Ascending aorta (tissue), 2 donors: Measurements from ENCODE around the gene SLC38A11. TPM values are rescaled to one million over a fixed set of nuclear protein-coding genes. Genes with fewer than 3 reads are reported as not detected.
A peak's percentile ranks its signal among the peaks of the same experiment; 100 is the strongest.
"Not testable (repeated sequence)": the region's sequence is repeated elsewhere in the genome, so short reads cannot be mapped to it uniquely, and the experiment has no call there.

Source experiments
- DNase-seq, 2 donors: peaks; one replicate each; pipeline ENCODE4 v3.0.0-alpha.2; 2019; ENCODE audit warnings: low spot score in 2 of 2
- H3K27ac ChIP-seq, 2 donors: fragments of 200-600 bp; sonication (generic); one replicate each; pipeline ENCODE4 v1.5.1; 2016 to 2017; ENCODE audit warnings: mild to moderate bottlenecking in 1 of 2
- H3K27me3 ChIP-seq: fragments of 200-600 bp; sonication (generic); one replicate; pipeline ENCODE4 v1.5.1; 2017
- H3K36me3 ChIP-seq, 2 donors: fragments of 200-600 bp; sonication (generic); one replicate each; pipeline ENCODE4 v1.5.1; 2016
- H3K4me1 ChIP-seq, 2 donors: fragments of 200-600 bp; sonication (generic); one replicate each; pipeline ENCODE4 v1.5.1; 2016 to 2017; ENCODE audit warnings: mild to moderate bottlenecking in 1 of 2
- H3K4me3 ChIP-seq, 2 donors: fragments of 200-600 bp; sonication (generic); one replicate each; pipeline ENCODE4 v1.5.1; 2016 to 2017; ENCODE audit warnings: mild to moderate bottlenecking in 1 of 2
- H3K9me3 ChIP-seq, 2 donors: fragments of 200-600 bp; sonication (generic); one replicate each; pipeline ENCODE4 v1.5.1; 2016
- CTCF ChIP-seq, 3 experiments: fragments of 200-600 bp in 2 of 3; fragments of 450-650 bp in 1 of 3; sonication (generic) in 2 of 3; IDR thresholded peaks; one replicate each; pipeline ENCODE4 v1.5.1; 2016 to 2019; ENCODE audit warnings: antibody characterized with exemption in 3 of 3, mild to moderate bottlenecking in 1 of 3, moderate library complexity in 1 of 3
- intact Hi-C: fragments of 100-400 bp; cut with DNase I; formaldehyde crosslinking; loops from one replicate; pipeline ENCODE4 v1.15.1; 2023
- total RNA-seq: library from RNA; depleted of rRNA; stranded (reverse); fragments of >200 nt; gene quantifications from one replicate; pipeline ENCODE4 v1.1.0, GENCODE V29; 2016

The SLC38A11 gene
- total RNA-seq, result not detected

- Histone ChIP-seq H3K4me3 (peak within 1 kb of the TSS; percentile 43 to 61), H3K27ac (no peak within 1 kb of the TSS), H3K9me3 (no peaks in the 10 kb centered on the region), H3K4me1 (no peaks in the 10 kb centered on the region), H3K36me3 (no peaks in the 10 kb centered on the region), H3K27me3 (no peaks in the 10 kb centered on the region)
- DNase-seq, result no peak
- intact Hi-C loops, result no loop called here
- peak in 1 of 3 experiments; percentile 23 for TF ChIP-seq CTCF (IDR thresholded peaks at IDR 0.05)
These were observed at the start of gene SLC38A11 for GRCh38 chr2:164954954-164955701. Gene SLC38A11 (minus strand): TSS chr2:164955525. CDS start chr2:164955247, 278 bp downstream.

GRCh38 chr2:165003443-165004130 is 48.3 kb upstream of the SLC38A11 start:
- DNase-seq, result no peak
- no peaks in the 10 kb centered on the region for H3K27me3 ChIP-seq
- TF ChIP-seq CTCF (IDR thresholded peaks at IDR 0.05), result no peak
- no peaks in the 10 kb centered on the region for H3K4me1 ChIP-seq
- intact Hi-C loops, result no loop called here
- no peaks in the 10 kb centered on the region for H3K36me3 ChIP-seq
- H3K4me3 ChIP-seq, result no peak overlapping the region
- H3K27ac ChIP-seq, result no peak overlapping the region
- H3K9me3 ChIP-seq, result no peaks in the 10 kb centered on the region

- H3K27ac ChIP-seq, result no peak overlapping the region
- DNase-seq, result no peak
- no peaks in the 10 kb centered on the region for H3K27me3 ChIP-seq
- intact Hi-C loops, result no loop called here
- H3K9me3 ChIP-seq, result no peaks in the 10 kb centered on the region
- H3K4me1 ChIP-seq, result no peaks in the 10 kb centered on the region
- TF ChIP-seq CTCF (IDR thresholded peaks at IDR 0.05), result no peak
- H3K4me3 ChIP-seq, result no peak overlapping the region
- H3K36me3 ChIP-seq, result no peaks in the 10 kb centered on the region
These were observed 47.3 kb upstream of the SLC38A11 start for GRCh38 chr2:165002638-165003037.

GRCh38 chr2:164994664-164995299 is 39.5 kb upstream of the SLC38A11 start:
- not testable (repeated sequence) for H3K27me3 ChIP-seq, H3K4me3 ChIP-seq, H3K27ac ChIP-seq, H3K9me3 ChIP-seq, H3K36me3 ChIP-seq, DNase-seq
- intact Hi-C loops, result loop anchor here (5.0 to 10.0 kb wide), 6 partner anchors 208 to 1130 kb away; partner anchors contain the start of genes SCN1A, SCN3A and TTC21B
- peaks cover 0 to 13% of the 10 kb centered on the region in 2 donors for H3K4me1 ChIP-seq

- Histone ChIP-seq H3K27me3 (no peaks in the 10 kb centered on the region), H3K4me3 (no peak overlapping the region), H3K9me3 (no peaks in the 10 kb centered on the region), H3K27ac (no peak overlapping the region), H3K36me3 (no peaks in the 10 kb centered on the region), H3K4me1 (peaks cover 0 to 13% of the 10 kb centered on the region in 2 donors)
- intact Hi-C loops, result loop anchor here (5.0 to 10.0 kb wide), 6 partner anchors 209 to 1131 kb away; partner anchors contain the start of genes SCN1A, SCN3A and TTC21B
- TF ChIP-seq CTCF (IDR thresholded peaks at IDR 0.05), result no peak
- no peak for DNase-seq
These were observed 38.1 kb upstream of the SLC38A11 start for GRCh38 chr2:164993287-164994016.
